Right kidney (tissue), 9 donors: Measurements from ENCODE around the gene GINM1.

Source experiments
- DNase-seq: peaks from one replicate; pipeline ENCODE4 v3.0.0-alpha.2; 2016
- long read RNA-seq, 8 donors: transcript quantifications; one replicate each; lab custom pipeline, GENCODE V29; 2026

The GINM1 gene
- long read RNA-seq, donor 1, transcript GINM1-201 (8 exons, 2,024 nt), result major isoform, 14 of 14 reads
- long read RNA-seq, donor 1, partial matches to known transcripts, result 0 of 14 reads
- long read RNA-seq, donor 1, other reads (novel, unspliced or antisense), result 0 of 14 reads
- long read RNA-seq, donor 2, transcript GINM1-201 (8 exons, 2,024 nt), result major isoform, 27 of 27 reads
- long read RNA-seq, donor 2, partial matches to known transcripts, result 0 of 27 reads
- long read RNA-seq, donor 2, other reads (novel, unspliced or antisense), result 0 of 27 reads
- long read RNA-seq, donor 3, transcript GINM1-201 (8 exons, 2,024 nt), result major isoform, 16 of 30 reads
- long read RNA-seq, donor 3, partial matches to known transcripts, result 14 of 30 reads
- long read RNA-seq, donor 3, other reads (novel, unspliced or antisense), result 0 of 30 reads
- long read RNA-seq, donor 4, transcript GINM1-201 (8 exons, 2,024 nt), result major isoform, 25 of 31 reads
- long read RNA-seq, donor 4, partial matches to known transcripts, result 0 of 31 reads
- long read RNA-seq, donor 4, other reads (novel, unspliced or antisense), result 6 of 31 reads
- long read RNA-seq, donor 5, transcript GINM1-201 (8 exons, 2,024 nt), result major isoform, 20 of 20 reads
- long read RNA-seq, donor 5, partial matches to known transcripts, result 0 of 20 reads
- long read RNA-seq, donor 5, other reads (novel, unspliced or antisense), result 0 of 20 reads
- long read RNA-seq, donor 6, transcript GINM1-201 (8 exons, 2,024 nt), result major isoform, 25 of 30 reads
- long read RNA-seq, donor 6, partial matches to known transcripts, result 5 of 30 reads
- long read RNA-seq, donor 6, other reads (novel, unspliced or antisense), result 0 of 30 reads
- long read RNA-seq, donor 7, transcript GINM1-201 (8 exons, 2,024 nt), result major isoform, 49 of 63 reads
- long read RNA-seq, donor 7, partial matches to known transcripts, result 5 of 63 reads
- long read RNA-seq, donor 7, other reads (novel, unspliced or antisense), result 9 of 63 reads
- long read RNA-seq, donor 8, transcript GINM1-201 (8 exons, 2,024 nt), result major isoform, 25 of 25 reads
- long read RNA-seq, donor 8, partial matches to known transcripts, result 0 of 25 reads
- long read RNA-seq, donor 8, other reads (novel, unspliced or antisense), result 0 of 25 reads

DNA sequence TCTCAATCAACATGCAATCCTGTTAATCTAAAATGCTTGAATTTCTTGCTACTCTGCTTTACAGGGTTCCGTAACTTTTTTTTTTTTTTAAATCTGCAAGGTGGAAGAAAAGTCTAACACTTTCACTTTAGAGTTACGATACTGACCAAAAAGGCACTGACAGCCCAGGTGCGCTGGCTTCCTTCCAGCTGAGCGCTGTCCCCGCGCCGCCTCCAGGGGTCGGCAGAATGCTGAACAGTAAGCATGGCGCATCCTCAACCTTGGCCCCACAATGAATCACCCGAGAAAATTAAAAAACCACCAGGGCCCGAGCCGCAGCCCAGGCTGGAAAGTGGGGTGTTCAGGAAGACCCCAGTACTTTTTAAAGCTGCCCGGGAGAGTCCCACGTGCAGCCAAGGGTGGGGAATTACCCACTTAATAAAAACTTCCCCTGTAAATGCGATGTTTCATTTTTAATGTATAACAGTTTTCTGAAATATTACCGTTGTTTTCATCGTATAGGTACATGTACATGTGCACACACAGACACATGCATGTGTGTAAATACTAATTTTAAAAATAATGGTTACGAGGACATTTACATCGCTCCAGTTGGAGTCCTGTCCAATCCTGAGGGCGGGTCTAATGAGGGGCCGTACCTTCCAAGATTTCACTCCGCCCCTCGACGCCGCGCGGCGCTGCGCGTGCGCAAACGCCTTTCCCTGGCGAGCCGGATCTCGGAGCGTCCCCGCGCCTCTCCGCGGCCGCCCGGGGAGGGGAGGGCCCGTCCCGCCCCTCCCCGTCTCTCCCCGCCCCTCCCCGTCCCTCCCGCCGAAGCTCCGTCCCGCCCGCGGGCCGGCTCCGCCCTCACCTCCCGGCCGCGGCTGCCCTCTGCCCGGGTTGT is at the start of gene GINM1:
Gene GINM1 (plus strand): TSS at position 849 of the 883 bp plus-strand sequence. CDS start 40 bp downstream, outside the sequence.
- DNase-seq, result peak; percentile 79

- DNase-seq, result no peak
These were observed 36.5 kb upstream of the GINM1 start for GRCh38 chr6:149529650-149530049.

- DNase-seq, result no peak
These were observed 31.4 kb upstream of the GINM1 start for GRCh38 chr6:149534742-149535141.

- no peak for DNase-seq
These were observed 25.0 kb upstream of the GINM1 start for GRCh38 chr6:149541139-149541538.

- no peak for DNase-seq
These were observed 21.4 kb upstream of the GINM1 start for GRCh38 chr6:149544646-149545257.

GRCh38 chr6:149545258-149545753 is 20.9 kb upstream of the GINM1 start:
- no peak for DNase-seq

DNA sequence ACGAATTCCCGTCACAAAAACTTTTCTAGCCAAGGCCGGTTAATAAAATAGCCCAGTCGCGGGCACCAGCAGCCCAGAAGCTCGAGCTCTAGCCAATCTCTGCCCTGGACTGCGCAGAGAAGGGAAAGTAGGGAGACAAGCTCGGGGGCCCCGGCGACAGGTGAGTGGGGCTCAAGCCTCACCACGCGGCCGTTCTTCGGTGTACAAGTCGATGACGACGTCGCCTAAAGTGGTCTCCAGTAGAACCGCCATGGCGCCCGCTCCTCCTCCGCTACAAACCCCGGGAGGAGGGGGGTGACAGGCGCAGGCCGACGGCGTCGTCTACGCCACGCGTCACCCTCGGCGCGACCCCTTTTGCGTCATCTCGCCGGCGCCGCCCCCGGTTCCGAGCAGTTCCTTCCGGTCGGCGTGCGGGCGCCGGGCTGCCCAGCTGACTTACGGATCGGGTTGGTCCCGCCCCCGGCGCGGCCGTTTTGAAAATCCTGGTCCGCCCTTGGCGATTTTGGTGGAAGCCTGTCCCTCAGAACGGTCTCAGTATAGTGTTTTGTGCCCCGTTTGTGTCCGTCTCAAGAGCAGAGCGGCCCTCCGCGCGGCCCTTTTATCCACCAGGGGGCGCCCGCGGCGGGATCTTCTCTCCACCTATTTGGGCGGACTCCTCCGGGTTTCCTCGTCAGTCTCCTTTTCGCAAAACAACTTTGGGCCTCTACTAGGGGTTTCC is 20.3 kb upstream of the GINM1 start, which contains the start of gene PPIL4:
Gene PPIL4 (minus strand): TSS at position 290 of the 718 bp plus-strand sequence. CDS start 38 bp downstream, at position 252.
- peak; percentile 98 for DNase-seq

GRCh38 chr6:149551920-149552319 is 14.3 kb upstream of the GINM1 start:
- DNase-seq, result no peak

GRCh38 chr6:149558029-149558428 is 8.1 kb upstream of the GINM1 start:
- no peak for DNase-seq

DNA sequence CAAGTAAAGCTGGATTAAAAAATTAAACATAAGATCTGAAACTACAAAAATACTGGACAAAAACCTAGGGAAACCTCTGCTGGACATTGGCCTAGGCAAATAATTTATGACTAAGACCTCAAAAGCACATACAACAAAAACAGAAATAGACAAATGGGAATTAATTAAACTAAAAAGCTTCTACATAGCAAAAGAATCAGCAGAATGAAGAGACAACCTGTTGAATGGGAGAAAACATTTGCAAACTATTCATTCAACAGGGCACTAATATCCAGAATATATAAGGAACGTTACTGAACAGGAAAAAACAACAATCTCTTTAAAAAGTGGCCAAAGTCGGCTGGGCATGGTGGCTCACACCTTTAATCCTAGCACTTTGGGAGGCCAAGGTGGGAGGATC is 6.8 kb upstream of the GINM1 start:
- DNase-seq, result no peak

GRCh38 chr6:149560736-149561135 is 5.4 kb upstream of the GINM1 start:
- DNase-seq, result no peak

GRCh38 chr6:149563203-149563927 is 2.8 kb upstream of the GINM1 start:
- no peak for DNase-seq

DNA sequence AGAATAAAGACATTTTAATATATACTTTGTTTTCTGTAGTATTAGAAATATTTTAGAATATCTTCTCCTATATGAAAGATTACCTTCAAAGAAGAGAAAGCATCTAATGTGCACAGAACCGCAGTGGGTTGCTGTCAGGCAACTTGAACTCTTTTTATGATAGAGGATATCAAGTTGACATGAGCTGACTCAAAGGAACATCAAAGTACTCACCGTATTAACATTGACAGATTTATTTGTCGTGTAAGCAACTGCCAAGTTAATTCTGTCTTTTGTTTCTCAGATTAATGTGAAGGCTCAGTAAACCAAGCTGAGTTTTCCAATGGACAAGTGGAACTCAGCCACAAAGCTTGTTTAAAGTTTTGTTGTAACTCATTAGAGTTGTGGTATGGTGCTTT is 2.2 kb upstream of the GINM1 start:
- DNase-seq, result no peak

DNA sequence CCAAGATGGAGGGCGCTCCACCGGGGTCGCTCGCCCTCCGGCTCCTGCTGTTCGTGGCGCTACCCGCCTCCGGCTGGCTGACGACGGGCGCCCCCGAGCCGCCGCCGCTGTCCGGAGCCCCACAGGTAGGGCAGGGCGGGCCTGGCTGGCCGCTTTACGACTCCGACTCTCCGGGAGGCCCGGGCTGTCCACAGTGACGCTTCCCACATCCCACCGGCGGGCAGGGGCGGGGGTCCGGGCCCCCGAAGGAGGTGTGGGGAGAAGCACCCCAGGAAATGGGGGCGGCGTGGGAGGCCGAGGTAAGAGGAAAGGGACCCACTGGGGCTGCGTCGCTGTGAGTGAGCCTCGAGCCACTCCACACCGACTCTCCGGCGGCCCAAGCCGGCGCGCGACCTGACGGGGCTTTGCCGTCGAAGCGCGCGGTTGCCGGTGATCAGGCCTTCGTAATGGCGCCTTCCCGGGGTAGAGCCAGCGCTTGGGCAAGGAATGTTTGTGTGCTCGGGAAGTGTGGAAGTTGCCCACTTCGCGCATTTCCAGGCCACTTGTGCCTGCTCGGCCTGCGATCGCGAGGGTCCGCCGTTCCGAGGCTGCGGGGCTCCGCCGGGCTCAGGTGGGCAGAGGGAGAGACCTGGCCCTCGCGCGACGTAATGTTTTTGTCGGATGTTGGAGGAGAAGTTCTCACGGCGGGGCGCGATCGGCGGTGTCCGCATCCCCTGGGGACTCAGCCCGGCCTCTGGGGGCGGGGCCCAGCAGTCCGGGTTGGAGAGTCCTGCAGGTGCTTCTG is 427 bp downstream of the GINM1 start:
- DNase-seq, result peak; percentile 95

DNA sequence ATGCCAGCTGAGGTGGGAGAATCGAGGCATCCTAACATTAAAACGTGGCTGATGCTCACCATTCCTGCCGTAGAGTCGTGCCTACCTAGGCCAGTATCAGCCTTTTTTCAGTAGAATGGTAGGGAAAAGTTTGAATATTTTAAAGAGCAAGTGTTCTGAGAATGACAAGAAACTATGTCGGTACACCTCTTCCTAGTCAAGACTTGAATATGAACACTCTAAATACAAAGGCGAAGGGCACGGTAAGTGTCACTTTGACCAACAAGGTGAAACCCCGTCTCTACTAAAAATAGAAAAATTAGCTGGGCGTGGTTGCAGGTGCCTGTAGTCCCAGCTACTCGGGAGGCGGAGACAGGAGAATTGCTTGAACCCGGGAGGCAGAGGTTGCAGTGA is 1.0 kb downstream of the GINM1 start:
- no peak for DNase-seq

GRCh38 chr6:149567945-149568585 is 1.9 kb downstream of the GINM1 start:
- DNase-seq, result no peak

GRCh38 chr6:149580880-149581279 is 14.7 kb downstream of the GINM1 start:
- DNase-seq, result no peak

GRCh38 chr6:149581349-149581748 is 15.2 kb downstream of the GINM1 start:
- DNase-seq, result no peak
